ENCODE data around the gene UGT3A2.

The UGT3A2 gene

DNA sequence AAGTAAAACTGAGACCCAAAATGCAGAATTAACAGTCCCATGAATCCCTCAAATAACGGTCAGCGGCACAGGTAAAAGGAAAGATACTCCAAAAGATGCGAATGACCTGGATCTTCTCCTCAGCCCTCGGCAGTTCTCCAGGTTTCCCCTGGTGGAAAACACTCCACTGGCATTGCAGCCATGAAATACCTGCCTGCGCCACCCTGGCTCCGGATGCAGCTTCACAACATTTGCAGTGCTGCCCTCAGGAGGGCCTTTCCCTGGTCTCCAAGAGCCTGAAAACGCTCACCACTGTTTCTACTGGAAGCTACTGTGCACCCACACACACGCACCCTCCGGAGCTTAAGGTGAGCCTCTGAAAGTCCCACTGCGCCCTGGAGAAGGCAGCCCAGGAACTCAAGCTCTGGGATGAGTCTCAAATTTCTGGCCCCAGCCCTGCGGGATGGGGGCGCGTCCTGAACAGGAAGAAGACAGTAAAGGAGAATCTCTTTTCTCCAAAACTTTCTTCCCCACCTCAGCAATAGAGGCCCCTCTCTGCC lies 612 bp downstream of the UGT3A2 start:
- Mint-ChIP-seq H3K9me3 (no peaks in the 10 kb centered on the region), H3K4me3 (no peak overlapping the region), H3K36me3 (ENCODE audit: insufficient read depth) (peaks cover 2% of the 10 kb centered on the region), H3K27me3 (peaks cover 54% of the 10 kb centered on the region), H3K27ac (ENCODE audit: low read depth) (no peak overlapping the region), H3K4me1 (peaks cover 10% of the 10 kb centered on the region)
- ATAC-seq (replicated peaks; ENCODE audit: extremely low read depth, poor library complexity, severe bottlenecking) (no peak), DNase-seq (ENCODE audit: low spot score in 2 of 2) (no peak)

GRCh38 chr5:36060420-36060887 lies 6.2 kb downstream of the UGT3A2 start:
- H3K27me3 Mint-ChIP-seq: peaks cover 42% of the 10 kb centered on the region
- no peak overlapping the region for H3K27ac Mint-ChIP-seq (ENCODE audit: low read depth)

DNA sequence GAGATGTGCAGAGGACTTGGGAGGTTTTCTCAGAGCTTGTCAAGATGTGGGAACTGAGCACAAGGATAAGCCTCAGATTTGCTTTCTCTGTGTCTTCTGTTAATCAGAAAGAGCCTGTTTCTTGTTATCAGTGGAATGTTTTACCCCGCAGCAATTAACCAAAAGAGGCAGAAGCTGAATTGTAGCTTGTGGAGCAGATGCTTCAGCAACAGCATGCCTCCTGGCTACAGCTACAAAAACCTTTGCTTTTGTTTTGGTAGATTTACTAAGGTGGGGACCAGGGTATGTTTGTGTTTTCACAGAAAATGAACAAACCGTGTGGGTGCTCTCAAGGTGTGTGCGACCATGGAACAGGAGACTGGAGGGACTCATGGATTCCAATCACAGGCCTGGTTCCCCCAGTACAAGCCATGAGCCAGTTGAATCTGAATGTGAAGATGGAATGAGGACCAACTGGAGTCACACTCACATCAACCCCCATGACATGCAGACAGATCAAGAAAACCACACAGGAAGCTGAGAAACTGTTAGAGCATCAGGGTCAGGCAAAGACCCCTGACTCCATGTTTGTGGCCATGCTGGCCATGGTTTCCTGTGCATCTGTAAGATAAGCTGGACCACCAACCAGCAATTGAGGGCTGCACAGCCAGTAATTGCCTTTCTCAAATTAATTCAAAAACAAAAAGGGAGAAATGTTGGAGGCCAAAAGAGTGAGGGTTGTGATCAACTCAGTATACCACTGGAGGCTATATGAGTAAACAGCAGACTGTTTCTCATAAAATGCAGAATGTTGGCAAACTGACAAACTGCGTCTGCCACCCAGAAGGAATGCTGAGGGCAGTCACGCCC lies 6.9 kb downstream of the UGT3A2 start:
- H3K36me3 Mint-ChIP-seq (ENCODE audit: insufficient read depth): no peaks in the 10 kb centered on the region
- peaks cover 6% of the 10 kb centered on the region for H3K4me1 Mint-ChIP-seq
- H3K27me3 Mint-ChIP-seq: peaks cover 35% of the 10 kb centered on the region
- no peak for ATAC-seq (replicated peaks; ENCODE audit: extremely low read depth, poor library complexity, severe bottlenecking)
- H3K9me3 Mint-ChIP-seq: no peaks in the 10 kb centered on the region
- peak overlapping the region; percentile 37 for H3K4me3 Mint-ChIP-seq
- no peak overlapping the region for H3K27ac Mint-ChIP-seq (ENCODE audit: low read depth)
- no peak for DNase-seq (ENCODE audit: low spot score in 2 of 2)

More at GRCh38 chr5:36060420-36060887, 6.2 kb downstream of the UGT3A2 start:
- DNase-seq (ENCODE audit: low spot score in 2 of 2) (no peak), ATAC-seq (replicated peaks; ENCODE audit: extremely low read depth, poor library complexity, severe bottlenecking) (no peak)
- Mint-ChIP-seq H3K4me1 (peaks cover 6% of the 10 kb centered on the region), H3K9me3 (no peaks in the 10 kb centered on the region), H3K36me3 (ENCODE audit: insufficient read depth) (no peaks in the 10 kb centered on the region), H3K4me3 (peak overlapping the region; percentile 37)

- ATAC-seq (replicated peaks; ENCODE audit: extremely low read depth, poor library complexity, severe bottlenecking) (no peak), DNase-seq (ENCODE audit: low spot score in 2 of 2) (no peak)
- Mint-ChIP-seq H3K36me3 (ENCODE audit: insufficient read depth) (no peaks in the 10 kb centered on the region), H3K27me3 (peaks cover 27% of the 10 kb centered on the region), H3K9me3 (no peaks in the 10 kb centered on the region), H3K4me3 (no peak overlapping the region), H3K27ac (ENCODE audit: low read depth) (no peak overlapping the region), H3K4me1 (peaks cover 6% of the 10 kb centered on the region)
Observed at GRCh38 chr5:36058776-36059175, 7.9 kb downstream of the UGT3A2 start.

- Mint-ChIP-seq H3K27ac (ENCODE audit: low read depth) (no peak overlapping the region), H3K9me3 (no peaks in the 10 kb centered on the region), H3K4me1 (peaks cover 6% of the 10 kb centered on the region), H3K36me3 (ENCODE audit: insufficient read depth) (no peaks in the 10 kb centered on the region), H3K27me3 (peaks cover 27% of the 10 kb centered on the region), H3K4me3 (no peak overlapping the region)
- DNase-seq (ENCODE audit: low spot score in 2 of 2): no peak
- ATAC-seq (replicated peaks; ENCODE audit: extremely low read depth, poor library complexity, severe bottlenecking): no peak
Observed at GRCh38 chr5:36057386-36057785, 9.3 kb downstream of the UGT3A2 start.

DNA sequence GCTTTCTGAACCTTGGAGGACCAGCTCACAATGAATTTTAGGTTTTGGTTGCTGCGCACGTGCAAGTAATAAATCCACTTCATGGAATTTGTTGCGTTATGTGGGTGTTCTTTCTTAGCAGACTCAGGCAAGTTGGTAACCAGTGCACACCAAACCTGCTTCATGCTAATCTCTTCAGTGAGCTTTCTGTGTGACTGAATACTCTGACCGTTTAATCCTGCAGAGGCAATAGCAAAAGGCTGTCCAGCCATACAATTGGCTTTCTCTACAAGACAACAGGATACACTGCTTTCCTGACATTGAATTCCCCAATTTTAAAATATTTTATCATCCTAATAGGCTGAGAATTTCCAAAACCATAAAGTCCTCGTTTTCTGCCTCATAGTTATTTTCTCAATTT lies 10.3 kb downstream of the UGT3A2 start:
- Mint-ChIP-seq H3K27me3 (peaks cover 27% of the 10 kb centered on the region), H3K27ac (ENCODE audit: low read depth) (no peak overlapping the region), H3K36me3 (ENCODE audit: insufficient read depth) (no peaks in the 10 kb centered on the region), H3K9me3 (no peaks in the 10 kb centered on the region), H3K4me3 (no peak overlapping the region), H3K4me1 (peaks cover 6% of the 10 kb centered on the region)
- DNase-seq (ENCODE audit: low spot score in 2 of 2) (no peak), ATAC-seq (replicated peaks; ENCODE audit: extremely low read depth, poor library complexity, severe bottlenecking) (no peak)

DNA sequence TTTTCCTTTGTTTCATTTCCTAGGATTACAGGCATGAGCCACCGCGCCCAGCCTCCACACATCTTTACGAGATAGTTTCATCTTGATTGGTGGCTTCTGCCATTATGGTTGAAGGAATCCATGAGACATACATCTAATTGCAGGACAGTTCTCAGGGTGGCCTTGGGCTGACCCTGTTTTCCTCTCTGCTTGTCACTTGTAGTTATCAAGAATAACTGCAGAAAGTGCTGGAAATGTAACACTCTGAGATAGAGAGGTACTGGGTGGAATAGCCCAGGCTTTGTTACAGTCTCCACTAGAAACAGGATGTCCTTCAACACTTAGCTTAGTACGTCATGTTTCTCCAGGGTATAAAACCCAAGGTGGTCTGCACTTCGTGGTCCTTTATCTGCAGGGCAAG lies 10.7 kb downstream of the UGT3A2 start:
- H3K36me3 Mint-ChIP-seq (ENCODE audit: insufficient read depth): no peaks in the 10 kb centered on the region
- no peak overlapping the region for H3K27ac Mint-ChIP-seq (ENCODE audit: low read depth)
- peaks cover 6% of the 10 kb centered on the region for H3K4me1 Mint-ChIP-seq
- H3K9me3 Mint-ChIP-seq: no peaks in the 10 kb centered on the region
- ATAC-seq (replicated peaks; ENCODE audit: extremely low read depth, poor library complexity, severe bottlenecking): no peak
- H3K27me3 Mint-ChIP-seq: peaks cover 27% of the 10 kb centered on the region
- DNase-seq (ENCODE audit: low spot score in 2 of 2): no peak
- H3K4me3 Mint-ChIP-seq: no peak overlapping the region

GRCh38 chr5:36054647-36055046 lies 12.0 kb downstream of the UGT3A2 start:
- ATAC-seq (replicated peaks; ENCODE audit: extremely low read depth, poor library complexity, severe bottlenecking) (no peak), DNase-seq (ENCODE audit: low spot score in 2 of 2) (no peak)
- no peak overlapping the region for H3K27ac Mint-ChIP-seq (ENCODE audit: low read depth)
- H3K27me3 Mint-ChIP-seq: peaks cover 27% of the 10 kb centered on the region
- H3K4me1 Mint-ChIP-seq: no peaks in the 10 kb centered on the region
- H3K36me3 Mint-ChIP-seq (ENCODE audit: insufficient read depth): no peaks in the 10 kb centered on the region
- no peak overlapping the region for H3K4me3 Mint-ChIP-seq
- H3K9me3 Mint-ChIP-seq: no peaks in the 10 kb centered on the region

- no peaks in the 10 kb centered on the region for H3K9me3 Mint-ChIP-seq
- no peaks in the 10 kb centered on the region for H3K4me1 Mint-ChIP-seq
- H3K27me3 Mint-ChIP-seq: peaks cover 10% of the 10 kb centered on the region
- no peak overlapping the region for H3K27ac Mint-ChIP-seq (ENCODE audit: low read depth)
- ATAC-seq (replicated peaks; ENCODE audit: extremely low read depth, poor library complexity, severe bottlenecking) (no peak), DNase-seq (ENCODE audit: low spot score in 2 of 2) (no peak)
- no peaks in the 10 kb centered on the region for H3K36me3 Mint-ChIP-seq (ENCODE audit: insufficient read depth)
- no peak overlapping the region for H3K4me3 Mint-ChIP-seq
Observed at GRCh38 chr5:36052538-36052937, 14.1 kb downstream of the UGT3A2 start.

DNA sequence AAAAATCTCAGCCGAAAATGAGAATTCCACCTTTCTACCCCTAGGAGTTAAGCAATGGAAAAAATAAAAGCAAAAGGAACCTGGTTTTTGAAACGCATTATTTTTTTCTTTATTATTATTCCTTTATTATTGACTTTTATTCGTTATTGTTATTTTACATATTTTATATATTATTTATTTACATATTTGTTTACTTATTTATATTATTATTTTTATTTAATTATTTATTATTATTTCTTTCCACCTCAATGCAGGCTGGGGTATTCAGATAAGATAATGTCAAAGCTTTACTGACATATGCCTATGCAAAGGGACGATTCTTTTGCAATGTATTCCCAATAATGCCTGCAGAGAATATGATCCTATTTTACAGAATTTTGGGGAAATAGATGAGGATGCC lies 16.7 kb downstream of the UGT3A2 start:
- no peaks in the 10 kb centered on the region for H3K4me1 Mint-ChIP-seq
- no peak overlapping the region for H3K27ac Mint-ChIP-seq (ENCODE audit: low read depth)
- H3K4me3 Mint-ChIP-seq: no peak overlapping the region
- no peaks in the 10 kb centered on the region for H3K9me3 Mint-ChIP-seq
- H3K27me3 Mint-ChIP-seq: no peaks in the 10 kb centered on the region
- H3K36me3 Mint-ChIP-seq (ENCODE audit: insufficient read depth): no peaks in the 10 kb centered on the region
- ATAC-seq (replicated peaks; ENCODE audit: extremely low read depth, poor library complexity, severe bottlenecking): no peak
- no peak for DNase-seq (ENCODE audit: low spot score in 2 of 2)

- H3K27me3 Mint-ChIP-seq: peaks cover 17% of the 10 kb centered on the region
- DNase-seq (ENCODE audit: low spot score in 2 of 2) (no peak), ATAC-seq (replicated peaks; ENCODE audit: extremely low read depth, poor library complexity, severe bottlenecking) (no peak)
- no peaks in the 10 kb centered on the region for H3K9me3 Mint-ChIP-seq
- H3K27ac Mint-ChIP-seq (ENCODE audit: low read depth): no peak overlapping the region
- no peaks in the 10 kb centered on the region for H3K4me1 Mint-ChIP-seq
- H3K4me3 Mint-ChIP-seq: no peak overlapping the region
- no peaks in the 10 kb centered on the region for H3K36me3 Mint-ChIP-seq (ENCODE audit: insufficient read depth)
Observed at GRCh38 chr5:36047384-36048160, 19.1 kb downstream of the UGT3A2 start.

DNA sequence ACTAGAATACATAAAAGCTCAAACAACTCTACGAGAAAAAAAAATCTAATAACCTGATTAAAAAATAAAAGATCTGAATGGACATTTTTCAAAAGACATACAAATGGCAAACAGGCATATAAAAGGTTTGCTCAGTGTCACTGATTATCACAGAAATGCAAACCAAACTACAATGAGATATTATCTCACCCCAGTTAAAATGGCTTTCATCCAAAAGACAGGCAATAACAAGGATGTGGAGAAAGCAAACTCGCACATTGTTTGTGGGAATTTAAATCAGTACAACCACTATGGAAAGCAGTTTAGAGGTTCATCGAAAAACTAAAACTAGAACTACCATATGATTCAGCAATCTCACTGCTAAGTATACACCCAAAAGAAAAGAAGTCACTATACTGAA lies 20.8 kb downstream of the UGT3A2 start:
- Mint-ChIP-seq H3K4me3 (no peak overlapping the region), H3K4me1 (no peaks in the 10 kb centered on the region), H3K27me3 (peaks cover 34% of the 10 kb centered on the region), H3K36me3 (ENCODE audit: insufficient read depth) (no peaks in the 10 kb centered on the region), H3K27ac (ENCODE audit: low read depth) (no peak overlapping the region), H3K9me3 (no peaks in the 10 kb centered on the region)
- DNase-seq (ENCODE audit: low spot score in 2 of 2) (no peak), ATAC-seq (replicated peaks; ENCODE audit: extremely low read depth, poor library complexity, severe bottlenecking) (no peak)

DNA sequence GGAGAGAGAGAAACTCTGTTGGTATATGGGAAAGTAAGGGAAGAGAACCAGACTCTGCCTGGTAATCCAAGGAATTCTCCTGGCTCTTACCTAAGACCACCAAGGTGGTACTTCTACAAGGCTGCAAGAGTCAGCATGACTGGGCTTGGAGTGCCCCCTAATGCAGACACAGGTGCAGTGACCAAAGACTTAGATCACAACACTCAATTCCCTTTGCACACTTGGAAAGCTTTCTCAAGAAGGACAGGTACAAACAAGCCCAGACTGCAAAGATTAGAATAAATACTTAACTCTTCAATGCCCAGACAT lies 25.2 kb downstream of the UGT3A2 start:
- no peak for DNase-seq (ENCODE audit: low spot score in 2 of 2)
- Mint-ChIP-seq H3K27ac (ENCODE audit: low read depth) (no peak overlapping the region), H3K4me1 (no peaks in the 10 kb centered on the region), H3K36me3 (ENCODE audit: insufficient read depth) (no peaks in the 10 kb centered on the region), H3K27me3 (peaks cover 60% of the 10 kb centered on the region), H3K9me3 (no peaks in the 10 kb centered on the region), H3K4me3 (no peak overlapping the region)
- no peak for ATAC-seq (replicated peaks; ENCODE audit: extremely low read depth, poor library complexity, severe bottlenecking)
